ENCODE results near the gene IZUMO1R.

DNA sequence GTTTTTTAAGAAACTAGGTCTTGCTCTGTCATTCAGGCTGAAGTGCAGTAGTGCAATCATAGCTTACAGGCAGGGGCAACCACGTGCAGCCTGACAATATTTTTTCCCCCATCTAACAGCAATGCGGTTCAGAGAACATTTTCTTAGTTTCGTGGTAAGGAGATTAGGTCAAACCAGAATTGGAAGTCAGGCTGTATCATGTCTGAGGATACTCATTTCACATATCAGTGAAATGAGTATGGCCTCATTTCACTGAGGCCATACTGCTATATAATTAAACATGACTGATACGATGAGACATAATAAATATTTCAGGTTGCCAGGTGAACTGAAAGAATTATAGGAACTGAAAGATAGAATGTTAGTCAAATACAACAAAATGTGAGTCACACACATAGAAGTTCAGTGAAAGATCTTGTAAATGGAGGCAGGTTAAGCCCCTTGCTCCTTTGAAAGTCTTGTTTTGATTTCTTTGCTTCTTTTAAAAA lies 32.5 kb upstream of the IZUMO1R start:
- TF ChIP-seq, protein P1, sequence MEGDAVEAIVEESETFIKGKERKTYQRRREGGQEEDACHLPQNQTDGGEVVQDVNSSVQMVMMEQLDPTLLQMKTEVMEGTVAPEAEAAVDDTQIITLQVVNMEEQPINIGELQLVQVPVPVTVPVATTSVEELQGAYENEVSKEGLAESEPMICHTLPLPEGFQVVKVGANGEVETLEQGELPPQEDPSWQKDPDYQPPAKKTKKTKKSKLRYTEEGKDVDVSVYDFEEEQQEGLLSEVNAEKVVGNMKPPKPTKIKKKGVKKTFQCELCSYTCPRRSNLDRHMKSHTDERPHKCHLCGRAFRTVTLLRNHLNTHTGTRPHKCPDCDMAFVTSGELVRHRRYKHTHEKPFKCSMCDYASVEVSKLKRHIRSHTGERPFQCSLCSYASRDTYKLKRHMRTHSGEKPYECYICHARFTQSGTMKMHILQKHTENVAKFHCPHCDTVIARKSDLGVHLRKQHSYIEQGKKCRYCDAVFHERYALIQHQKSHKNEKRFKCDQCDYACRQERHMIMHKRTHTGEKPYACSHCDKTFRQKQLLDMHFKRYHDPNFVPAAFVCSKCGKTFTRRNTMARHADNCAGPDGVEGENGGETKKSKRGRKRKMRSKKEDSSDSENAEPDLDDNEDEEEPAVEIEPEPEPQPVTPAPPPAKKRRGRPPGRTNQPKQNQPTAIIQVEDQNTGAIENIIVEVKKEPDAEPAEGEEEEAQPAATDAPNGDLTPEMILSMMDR (IDR thresholded peaks at IDR 0.05), result no peak
- TF ChIP-seq POLR2A (IDR thresholded peaks at IDR 0.05), result no peak

Measured in right lobe of liver (tissue), 4 donors.